Activated T-cell treated with anti-CD3 and anti-CD28 coated beads, Interleukin-2, amount 50 U/mL, for 72 hours (primary cell): ENCODE results near the gene FZR1. TPM values are rescaled to one million over a fixed set of nuclear protein-coding genes. Genes with fewer than 3 reads are reported as not detected.

ENCODE experiments used
- ATAC-seq, 2 donors: fragments of 150-1000 bp; cut with Tn5 transposase; replicated peaks in 1 of 2; 2 replicates each; pipeline ENCODE4 v1.10.0; 2021; ENCODE audit warnings: moderate library complexity in 2 of 2, mild to moderate bottlenecking in 1 of 2
- DNase-seq, 2 donors: peaks; one replicate each; pipeline ENCODE4 v3.0.0; 2021 to 2022; ENCODE audit warnings: mixed read lengths in 1 of 2
- H3K27ac Mint-ChIP-seq: one replicate; pipeline ENCODE4 v1.8.0; 2022; ENCODE audit warnings: mild to moderate bottlenecking, moderate library complexity, mixed read lengths
- H3K27me3 Mint-ChIP-seq: one replicate; pipeline ENCODE4 v1.8.0; 2022; ENCODE audit warnings: low read depth, mixed read lengths
- H3K36me3 Mint-ChIP-seq, 2 donors: one replicate each; pipeline ENCODE4 v1.8.0; 2022; ENCODE audit warnings: mixed read lengths in 2 of 2, mild to moderate bottlenecking in 1 of 2; ENCODE audit not compliant: insufficient read depth in 2 of 2
- H3K4me1 Mint-ChIP-seq: one replicate; pipeline ENCODE4 v1.8.0; 2022; ENCODE audit warnings: low read depth, mixed read lengths
- H3K4me3 Mint-ChIP-seq, 2 donors: one replicate each; pipeline ENCODE4 v1.8.0; 2022; ENCODE audit warnings: mild to moderate bottlenecking in 2 of 2, mixed read lengths in 2 of 2, moderate library complexity in 2 of 2
- H3K9me3 Mint-ChIP-seq, 2 donors: one replicate each; pipeline ENCODE4 v1.8.0; 2022; ENCODE audit warnings: mixed read lengths in 2 of 2
- total RNA-seq, 2 donors: library from RNA; stranded (reverse); gene quantifications; one replicate each; pipeline ENCODE4 v1.2.3, GENCODE V29; 2022

The FZR1 gene
- total RNA-seq, 2 donors from 2014 or later = 66.2 to 85.9 TPM

- ATAC-seq (peak; percentile 12 to 21), DNase-seq (peak in 1 of 2 donors; percentile 12)
- H3K9me3 Mint-ChIP-seq = no peaks in the 10 kb centered on the region
- no peaks in the 10 kb centered on the region for H3K36me3 Mint-ChIP-seq
- peaks cover 8% of the 10 kb centered on the region for H3K4me1 Mint-ChIP-seq
- peak overlapping the region; percentile 66 to 75 for H3K4me3 Mint-ChIP-seq
- no peak overlapping the region for H3K27ac Mint-ChIP-seq
- H3K27me3 Mint-ChIP-seq = peaks cover 5% of the 10 kb centered on the region
Measured at GRCh38 chr19:3478409-3479176, 27.5 kb upstream of the FZR1 start.

GRCh38 chr19:3479177-3479833 lies 26.8 kb upstream of the FZR1 start:
- ATAC-seq = peak; percentile 53 to 62
- H3K36me3 Mint-ChIP-seq = no peaks in the 10 kb centered on the region
- H3K9me3 Mint-ChIP-seq = no peaks in the 10 kb centered on the region
- H3K27me3 Mint-ChIP-seq = peaks cover 5% of the 10 kb centered on the region
- H3K27ac Mint-ChIP-seq = no peak overlapping the region
- peak; percentile 50 to 51 for DNase-seq
- H3K4me3 Mint-ChIP-seq = peak overlapping the region in 1 of 2 donors; percentile 75
- peaks cover 8% of the 10 kb centered on the region for H3K4me1 Mint-ChIP-seq

- ATAC-seq (peak; percentile 23 to 46), DNase-seq (peak; percentile 32 to 48)
- H3K27me3 Mint-ChIP-seq = peaks cover 5% of the 10 kb centered on the region
- H3K4me1 Mint-ChIP-seq = peaks cover 8% of the 10 kb centered on the region
- peak overlapping the region in 1 of 2 donors; percentile 10 for H3K4me3 Mint-ChIP-seq
- H3K9me3 Mint-ChIP-seq = no peaks in the 10 kb centered on the region
- H3K36me3 Mint-ChIP-seq = no peaks in the 10 kb centered on the region
- H3K27ac Mint-ChIP-seq = no peak overlapping the region
Measured at GRCh38 chr19:3479834-3480215, 26.3 kb upstream of the FZR1 start.

- peaks cover 5% of the 10 kb centered on the region for H3K27me3 Mint-ChIP-seq
- no peak for DNase-seq
- H3K36me3 Mint-ChIP-seq = no peaks in the 10 kb centered on the region
- no peak within 1 kb of the TSS for H3K27ac Mint-ChIP-seq
- H3K4me3 Mint-ChIP-seq = peak within 1 kb of the TSS in 1 of 2 donors; percentile 10
- H3K9me3 Mint-ChIP-seq = no peaks in the 10 kb centered on the region
- H3K4me1 Mint-ChIP-seq = peaks cover 8% of the 10 kb centered on the region
- ATAC-seq = no peak
Measured at GRCh38 chr19:3480383-3481091, 25.6 kb upstream of the FZR1 start, which contains the start of gene SMIM24. TSS of gene SMIM24 (minus strand) at chr19:3480525. CDS start at chr19:3480463, 62 bp downstream.

- H3K27ac Mint-ChIP-seq = no peak overlapping the region
- no peaks in the 10 kb centered on the region for H3K36me3 Mint-ChIP-seq
Measured at GRCh38 chr19:3481241-3482090, 24.6 kb upstream of the FZR1 start.

GRCh38 chr19:3482507-3483225 lies 23.4 kb upstream of the FZR1 start:
- no peak overlapping the region for H3K27ac Mint-ChIP-seq
- DNase-seq (no peak), ATAC-seq (no peak)
- peaks cover 5% of the 10 kb centered on the region for H3K27me3 Mint-ChIP-seq
- no peak overlapping the region for H3K4me3 Mint-ChIP-seq
- no peaks in the 10 kb centered on the region for H3K36me3 Mint-ChIP-seq
- H3K4me1 Mint-ChIP-seq = peaks cover 8% of the 10 kb centered on the region
- no peaks in the 10 kb centered on the region for H3K9me3 Mint-ChIP-seq

More at GRCh38 chr19:3481241-3482090, 24.6 kb upstream of the FZR1 start:
- H3K4me1 Mint-ChIP-seq = peaks cover 8% of the 10 kb centered on the region
- no peak overlapping the region for H3K4me3 Mint-ChIP-seq
- H3K27me3 Mint-ChIP-seq = peaks cover 5% of the 10 kb centered on the region
- ATAC-seq (no peak), DNase-seq (no peak)
- no peaks in the 10 kb centered on the region for H3K9me3 Mint-ChIP-seq

GRCh38 chr19:3483226-3483628 lies 22.9 kb upstream of the FZR1 start, which contains the start of gene SMIM44:
TSS of gene SMIM44 (minus strand) at chr19:3483441. CDS start at chr19:3483403, 38 bp downstream.
- Mint-ChIP-seq H3K4me1 (peaks cover 3% of the 10 kb centered on the region), H3K36me3 (no peaks in the 10 kb centered on the region), H3K4me3 (no peak within 1 kb of the TSS), H3K27me3 (peaks cover 1% of the 10 kb centered on the region), H3K9me3 (no peaks in the 10 kb centered on the region), H3K27ac (no peak within 1 kb of the TSS)
- ATAC-seq (no peak), DNase-seq (no peak)

- Mint-ChIP-seq H3K9me3 (no peaks in the 10 kb centered on the region), H3K4me1 (peaks cover 7% of the 10 kb centered on the region), H3K4me3 (no peak overlapping the region), H3K27ac (no peak overlapping the region), H3K27me3 (no peaks in the 10 kb centered on the region), H3K36me3 (peaks cover 0 to 8% of the 10 kb centered on the region in 2 donors)
- no peak for DNase-seq
- no peak for ATAC-seq
Measured at GRCh38 chr19:3491396-3492119, 14.6 kb upstream of the FZR1 start.

- DNase-seq = no peak
- H3K9me3 Mint-ChIP-seq = no peaks in the 10 kb centered on the region
- H3K4me1 Mint-ChIP-seq = peaks cover 7% of the 10 kb centered on the region
- H3K4me3 Mint-ChIP-seq = no peak overlapping the region
- H3K27me3 Mint-ChIP-seq = no peaks in the 10 kb centered on the region
- H3K27ac Mint-ChIP-seq = no peak overlapping the region
- H3K36me3 Mint-ChIP-seq = peaks cover 0 to 8% of the 10 kb centered on the region in 2 donors
- no peak for ATAC-seq
Measured at GRCh38 chr19:3492131-3492839, 13.8 kb upstream of the FZR1 start.

- H3K27me3 Mint-ChIP-seq = no peaks in the 10 kb centered on the region
- no peaks in the 10 kb centered on the region for H3K9me3 Mint-ChIP-seq
- DNase-seq = no peak
- no peak overlapping the region for H3K4me3 Mint-ChIP-seq
- no peak for ATAC-seq
- H3K36me3 Mint-ChIP-seq = peaks cover 0 to 8% of the 10 kb centered on the region in 2 donors
- no peak overlapping the region for H3K27ac Mint-ChIP-seq
- H3K4me1 Mint-ChIP-seq = peaks cover 9% of the 10 kb centered on the region
Measured at GRCh38 chr19:3492919-3493318, 13.2 kb upstream of the FZR1 start.

GRCh38 chr19:3493651-3494050 lies 12.5 kb upstream of the FZR1 start:
- H3K9me3 Mint-ChIP-seq = no peaks in the 10 kb centered on the region
- H3K4me1 Mint-ChIP-seq = peaks cover 16% of the 10 kb centered on the region
- DNase-seq (no peak), ATAC-seq (no peak)
- H3K27ac Mint-ChIP-seq = no peak overlapping the region
- no peaks in the 10 kb centered on the region for H3K27me3 Mint-ChIP-seq
- H3K36me3 Mint-ChIP-seq = peaks cover 0 to 11% of the 10 kb centered on the region in 2 donors
- H3K4me3 Mint-ChIP-seq = no peak overlapping the region
